ENCODE measurements around the gene EIF4E.
"Not testable (repeated sequence)": the region's sequence is repeated elsewhere in the genome, so short reads cannot be mapped to it uniquely, and the experiment has no call there.

Gene EIF4E

DNA sequence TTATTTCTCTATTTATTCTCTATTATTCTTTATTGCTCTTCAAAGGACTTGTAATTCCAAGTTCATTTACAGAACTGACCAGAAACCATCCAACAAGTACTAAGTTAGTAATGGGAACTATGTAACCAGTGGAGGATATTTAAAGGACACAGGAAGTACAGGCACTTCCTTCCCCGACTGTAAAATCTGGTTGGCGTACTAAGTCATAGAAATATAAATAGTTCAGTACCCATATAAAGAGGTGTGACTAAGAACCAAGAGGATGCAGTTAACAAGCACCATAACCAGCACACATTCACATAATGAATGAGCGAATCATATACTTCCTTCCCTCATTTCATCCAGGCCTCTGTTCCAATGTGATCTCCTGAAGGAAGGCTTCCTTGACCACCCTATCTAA lies 3.6 kb upstream of the EIF4E start:
- no peak for DNase-seq (ENCODE audit: low read depth in 2 of 2, low spot score in 1 of 2)

DNA sequence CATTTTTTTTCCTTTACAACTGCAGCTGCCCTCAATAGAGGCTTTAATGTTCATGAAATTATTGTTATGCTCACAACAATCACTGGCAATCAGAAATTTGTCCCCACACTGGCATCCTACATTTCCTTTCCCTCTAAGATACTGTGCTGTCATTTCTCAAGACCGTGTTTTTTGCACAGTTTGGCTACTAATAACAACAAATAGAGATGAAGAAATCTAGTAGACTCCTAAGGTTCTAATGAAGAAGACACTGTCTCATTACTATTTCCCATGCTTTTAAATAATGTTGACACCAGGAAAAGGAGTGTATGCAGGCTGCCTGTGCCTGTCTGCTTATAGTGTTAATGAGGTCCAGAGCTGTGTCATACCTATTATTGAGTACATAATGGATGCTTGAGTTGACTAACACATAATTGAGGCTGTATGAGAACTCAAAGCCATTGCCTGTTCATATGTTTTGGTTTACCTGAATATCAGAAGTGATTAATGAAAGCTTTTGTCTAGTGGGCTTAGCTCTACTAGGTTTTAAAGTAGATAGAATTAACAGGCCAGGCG lies 1.5 kb upstream of the EIF4E start:
- DNase-seq (ENCODE audit: low read depth in 2 of 2, low spot score in 1 of 2), result no peak

DNA sequence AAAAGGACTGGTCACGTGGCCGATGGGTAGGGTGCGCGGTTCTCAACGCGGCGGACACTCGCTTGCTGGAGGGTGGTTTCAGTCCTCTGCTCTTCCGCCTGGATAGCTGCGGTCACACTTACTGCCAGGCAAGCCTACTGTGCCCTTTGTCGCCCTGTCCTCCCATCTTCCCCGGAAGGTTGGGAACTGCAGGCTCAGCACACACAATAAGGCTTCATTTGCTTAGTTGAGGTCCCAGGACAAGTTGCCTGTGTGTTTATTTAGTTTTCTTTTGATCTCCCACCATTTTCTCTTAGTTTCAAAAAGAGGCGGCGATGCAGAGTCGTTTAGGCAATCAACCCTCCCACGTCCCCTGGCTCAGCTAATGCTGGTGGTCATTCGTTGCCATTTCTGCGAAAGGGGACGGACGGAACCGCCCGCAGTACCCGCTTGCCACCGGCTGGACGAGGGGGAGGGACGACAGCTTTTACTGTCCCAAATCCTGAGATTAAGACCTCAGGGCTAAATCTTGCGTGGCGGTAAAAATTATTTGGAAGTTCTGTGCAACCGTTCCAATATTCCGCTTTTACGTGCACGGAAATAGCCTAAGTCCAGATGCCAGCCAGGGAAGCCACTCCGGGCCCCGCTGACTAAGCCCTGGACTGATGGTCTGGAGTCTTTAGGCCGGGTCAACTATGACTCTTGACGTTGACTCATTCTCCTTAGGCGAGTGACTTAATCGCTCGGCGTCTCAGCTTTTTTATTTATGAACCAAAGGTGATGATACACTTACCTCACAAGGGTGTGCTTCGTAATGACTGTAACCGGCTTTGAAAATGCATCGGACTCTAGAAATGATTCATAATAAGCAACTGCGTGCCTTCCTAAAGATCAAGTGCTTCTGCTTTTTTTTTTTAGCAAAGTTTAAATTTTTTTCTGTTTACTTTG lies 671 bp upstream of the EIF4E start:
- peak in 1 of 2 donors; percentile 4 for DNase-seq (ENCODE audit: low read depth in 2 of 2, low spot score in 1 of 2)

DNA sequence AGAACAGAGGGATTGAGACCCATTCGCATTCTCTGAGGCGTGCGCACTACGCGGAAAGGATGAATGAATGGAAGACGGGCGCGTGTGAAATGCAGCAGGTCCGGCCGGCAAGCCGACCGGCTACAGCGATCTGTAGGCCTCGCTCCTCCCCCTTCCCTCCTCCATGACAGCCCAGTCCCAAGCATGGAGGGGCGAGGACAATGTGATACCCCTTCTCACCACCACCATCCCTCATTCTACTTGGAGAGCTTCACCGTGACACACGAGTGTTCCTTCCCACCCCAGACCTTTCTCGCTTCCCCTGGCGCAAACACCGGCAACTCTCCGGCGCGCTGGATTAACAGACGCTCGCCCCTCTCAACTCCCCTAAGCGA lies 815 bp downstream of the EIF4E start:
- DNase-seq (ENCODE audit: low read depth in 2 of 2, low spot score in 1 of 2), result peak; percentile 23 to 41

DNA sequence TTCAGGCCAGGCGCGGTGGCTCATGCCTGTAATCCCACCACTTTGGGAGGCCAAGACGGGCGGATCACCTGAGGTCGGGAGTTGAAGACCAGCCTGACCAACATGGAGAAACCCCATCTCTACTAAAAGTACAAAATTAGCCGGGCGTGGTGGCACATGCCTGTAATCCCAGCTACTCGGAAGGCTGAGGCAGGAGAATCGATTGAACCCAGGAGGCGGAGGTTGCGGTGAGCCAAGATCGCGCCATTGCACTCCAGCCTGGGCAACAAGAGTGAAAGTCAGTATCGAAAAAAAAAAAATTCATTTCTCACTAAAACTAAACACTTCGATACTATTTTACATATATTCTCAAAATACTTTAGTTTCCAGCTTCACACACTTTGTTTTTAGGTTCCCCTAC lies 2.7 kb downstream of the EIF4E start:
- DNase-seq (ENCODE audit: low read depth in 2 of 2, low spot score in 1 of 2), result not testable (repeated sequence)

DNA sequence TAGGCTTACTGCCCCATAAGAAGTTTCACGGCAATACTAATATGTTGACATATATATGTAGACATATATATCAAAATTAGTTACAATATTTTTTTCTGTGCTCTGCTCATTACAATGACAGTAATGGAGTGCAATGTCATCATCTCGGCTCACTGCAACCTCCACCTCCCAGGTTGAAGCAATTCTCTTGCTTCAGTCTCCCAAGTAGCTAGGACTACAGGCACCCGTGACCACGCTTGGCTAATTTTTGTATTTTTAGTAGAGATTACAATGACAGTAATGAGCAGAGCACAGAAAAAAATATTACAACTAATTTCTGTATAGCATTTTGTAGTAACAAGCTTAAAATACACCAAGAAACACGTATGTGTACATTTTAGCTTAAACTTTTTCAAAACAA lies 7.6 kb downstream of the EIF4E start:
- no peak for DNase-seq (ENCODE audit: low read depth in 2 of 2, low spot score in 1 of 2)

DNA sequence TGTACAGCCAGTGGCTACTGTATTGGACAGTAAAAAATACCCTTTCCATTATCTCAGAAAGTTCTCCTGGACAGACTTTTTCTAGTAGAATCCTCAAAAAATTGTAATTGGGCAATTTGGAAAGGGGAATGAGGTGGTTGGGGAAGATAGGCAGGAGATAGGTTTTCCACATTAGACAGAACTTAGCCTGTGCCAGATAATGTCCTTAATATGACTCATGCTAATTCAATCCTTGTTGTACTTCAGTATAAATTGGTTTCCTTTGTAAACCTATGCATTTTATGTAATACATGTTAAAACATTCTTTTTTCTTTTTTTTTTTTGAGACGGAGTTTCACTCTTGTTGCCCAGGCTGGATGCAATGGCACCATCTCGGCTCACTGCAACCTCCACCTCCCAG lies 8.9 kb downstream of the EIF4E start:
- no peak for DNase-seq (ENCODE audit: low read depth in 2 of 2, low spot score in 1 of 2)

DNA sequence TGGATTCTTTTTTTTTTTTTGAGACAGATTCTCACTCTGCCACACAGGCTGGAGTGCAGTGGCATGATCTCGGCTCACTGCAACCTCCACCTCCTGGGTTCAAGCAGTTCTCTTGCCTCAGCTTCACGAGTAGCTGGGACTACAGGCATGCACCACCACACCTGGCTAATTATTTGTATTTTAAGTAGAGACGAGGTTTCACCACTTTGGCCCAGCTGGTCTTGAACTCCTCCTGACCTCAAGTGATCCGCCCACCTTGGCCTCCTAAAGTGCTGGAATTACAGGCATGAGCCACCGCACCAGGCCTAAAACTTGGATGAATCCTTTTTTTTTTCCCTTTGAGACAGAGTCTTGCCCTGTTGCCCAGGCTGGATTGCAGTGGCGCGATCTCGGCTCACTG lies 18.2 kb downstream of the EIF4E start:
- DNase-seq (ENCODE audit: low read depth in 2 of 2, low spot score in 1 of 2), result not testable (repeated sequence)

DNA sequence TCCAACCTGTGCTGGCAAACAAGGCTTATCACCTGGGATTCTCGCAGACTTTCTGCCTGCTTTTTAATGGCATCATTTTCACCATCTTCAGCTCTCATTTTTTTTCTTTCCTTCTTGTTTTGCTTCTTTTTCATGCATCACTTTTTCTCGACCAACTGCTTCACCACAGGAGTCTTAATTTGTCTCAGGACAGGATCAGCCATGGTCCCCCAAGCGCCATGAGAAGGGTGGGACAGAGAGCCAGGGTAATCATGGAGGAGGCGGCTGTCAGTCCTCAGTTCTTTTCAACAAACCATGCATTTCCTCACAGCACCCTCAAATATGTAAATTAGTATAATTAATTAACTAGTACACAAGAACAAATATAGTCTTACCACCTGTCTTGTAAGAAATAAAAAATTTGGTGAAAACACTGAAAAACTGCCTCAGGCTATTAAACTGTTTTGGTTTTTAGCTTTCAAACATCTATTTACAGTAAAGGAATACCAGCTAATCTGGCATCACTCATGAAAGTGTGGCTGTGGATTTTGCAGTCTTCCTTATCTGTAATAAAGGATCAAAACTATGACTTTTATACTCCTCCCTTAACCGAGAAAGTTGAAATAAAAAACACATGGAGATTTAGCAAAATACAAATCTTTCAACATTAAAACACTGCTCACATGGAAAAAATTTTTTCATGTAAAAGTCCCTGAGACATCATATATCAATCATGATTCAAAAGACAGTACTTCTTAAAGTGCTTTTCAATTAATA lies 19.1 kb downstream of the EIF4E start:
- no peak for DNase-seq (ENCODE audit: low read depth in 2 of 2, low spot score in 1 of 2)

DNA sequence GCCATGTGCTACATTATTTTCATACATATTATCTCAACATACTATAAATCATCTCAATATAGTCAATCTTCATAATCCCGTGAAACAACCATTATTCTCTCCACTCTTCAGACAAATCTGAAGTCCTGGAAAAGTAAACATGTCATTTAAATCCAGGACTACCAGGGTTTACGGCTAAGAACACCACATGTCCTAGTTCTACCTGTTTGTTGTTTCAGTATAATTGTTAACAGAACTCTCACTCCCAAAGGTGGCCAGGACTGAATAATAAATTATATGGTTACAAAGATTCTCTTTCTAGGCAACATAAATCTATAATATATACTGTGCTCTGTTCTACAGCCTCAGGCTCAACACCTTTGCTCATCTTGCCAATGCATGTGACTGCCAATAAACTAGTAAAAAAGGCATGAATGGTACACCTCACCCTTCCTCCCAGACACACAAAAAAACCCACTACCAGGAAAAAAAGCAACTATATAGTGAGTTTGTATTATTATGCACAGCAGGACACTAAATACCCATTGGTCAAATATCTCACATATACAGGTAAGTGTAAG lies 20.1 kb downstream of the EIF4E start:
- no peak for DNase-seq (ENCODE audit: low read depth in 2 of 2, low spot score in 1 of 2)

DNA sequence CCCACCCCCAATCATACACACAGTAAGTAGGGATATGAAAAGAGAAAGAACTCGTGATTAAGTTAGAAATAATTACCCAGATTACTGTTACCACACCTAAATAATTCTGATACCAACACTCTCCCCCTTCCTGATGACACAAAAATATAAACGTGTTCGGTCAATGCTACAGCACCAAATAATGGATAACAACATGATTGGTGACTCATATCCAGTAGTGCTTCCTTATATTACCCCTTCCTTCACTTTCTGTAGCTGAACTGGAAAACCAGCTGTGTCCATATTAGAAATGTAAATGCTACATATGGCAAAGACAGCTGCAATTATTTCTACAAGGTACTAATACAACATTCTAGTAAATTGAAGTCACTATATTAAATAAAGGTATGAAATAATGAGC lies 20.8 kb downstream of the EIF4E start:
- no peak for DNase-seq (ENCODE audit: low read depth in 2 of 2, low spot score in 1 of 2)

DNA sequence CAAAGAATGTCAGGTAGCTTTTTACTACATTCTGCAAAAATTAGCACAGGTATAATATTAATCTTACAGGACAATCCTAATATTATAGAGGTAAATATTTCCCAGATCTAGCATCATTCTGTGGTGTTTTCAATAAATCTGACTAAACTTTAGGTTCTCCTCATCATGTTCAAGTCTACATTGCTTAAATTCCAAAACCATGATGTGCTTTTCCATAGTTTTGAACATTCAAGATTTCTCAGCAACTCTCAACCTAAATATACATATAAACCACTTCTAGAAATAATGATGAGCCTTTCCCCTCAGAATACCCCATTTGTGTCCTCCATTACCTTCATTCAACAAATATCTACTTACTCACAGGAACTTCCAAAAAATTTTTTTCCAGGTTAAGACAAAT lies 23.1 kb downstream of the EIF4E start:
- no peak for DNase-seq (ENCODE audit: low read depth in 2 of 2, low spot score in 1 of 2)

DNA sequence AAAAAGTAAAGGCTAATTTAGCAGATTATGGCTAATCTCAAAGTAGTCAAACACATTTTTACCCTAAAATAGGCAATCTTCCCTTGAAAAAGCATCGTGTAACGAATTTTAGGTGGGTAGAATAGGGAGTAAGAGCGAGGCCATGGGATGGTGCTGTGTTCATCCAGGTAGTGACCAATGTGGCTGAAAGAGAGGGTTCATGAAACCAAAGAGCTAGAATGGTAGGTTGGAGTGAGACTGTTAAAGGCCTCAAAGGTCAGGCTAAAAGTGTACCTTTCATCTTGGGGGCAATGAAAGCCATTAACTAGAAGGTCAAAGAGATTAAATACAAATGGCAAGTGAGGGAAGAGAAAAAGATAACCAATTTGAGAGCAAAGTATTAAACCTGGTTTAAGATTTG lies 23.6 kb downstream of the EIF4E start:
- no peak for DNase-seq (ENCODE audit: low read depth in 2 of 2, low spot score in 1 of 2)

DNA sequence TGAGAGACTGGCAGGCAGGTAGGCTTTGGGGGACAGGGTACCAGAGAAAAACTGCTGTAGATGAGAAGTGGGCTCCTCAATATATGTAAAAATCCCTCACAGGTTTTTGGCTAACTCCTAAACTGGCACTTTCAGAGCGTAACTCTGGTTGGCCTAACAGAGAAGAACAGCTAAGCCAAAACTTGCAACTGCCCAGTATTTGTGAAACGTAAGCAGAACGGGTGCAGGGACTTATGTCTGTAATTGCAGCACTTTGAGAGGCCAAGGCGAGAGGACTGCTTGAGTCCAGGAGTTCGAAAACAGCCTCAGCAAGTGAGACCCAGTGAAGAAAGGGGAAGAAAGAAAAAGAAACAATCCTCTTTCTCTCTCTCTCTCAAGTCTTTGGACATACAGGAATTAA lies 25.0 kb downstream of the EIF4E start:
- no peak for DNase-seq (ENCODE audit: low read depth in 2 of 2, low spot score in 1 of 2)

DNA sequence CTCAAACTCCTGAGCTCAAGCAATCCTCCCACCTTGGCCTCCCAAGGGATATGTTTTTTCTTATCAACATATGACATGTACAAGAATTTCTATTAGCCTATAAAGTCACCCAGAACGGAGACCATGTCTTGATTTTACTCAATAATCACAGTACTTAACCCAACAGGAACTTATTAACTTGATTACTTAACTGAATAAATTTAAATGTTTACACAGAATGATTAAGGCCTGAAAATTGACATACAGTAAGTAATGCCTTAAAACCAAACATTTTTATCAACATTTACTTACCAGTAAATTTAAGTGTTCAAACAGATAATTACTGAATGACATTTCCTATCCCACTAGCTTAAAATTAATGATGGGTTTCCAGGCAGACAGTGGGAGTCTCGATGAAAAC lies 25.4 kb downstream of the EIF4E start:
- no peak for DNase-seq (ENCODE audit: low read depth in 2 of 2, low spot score in 1 of 2)

DNA sequence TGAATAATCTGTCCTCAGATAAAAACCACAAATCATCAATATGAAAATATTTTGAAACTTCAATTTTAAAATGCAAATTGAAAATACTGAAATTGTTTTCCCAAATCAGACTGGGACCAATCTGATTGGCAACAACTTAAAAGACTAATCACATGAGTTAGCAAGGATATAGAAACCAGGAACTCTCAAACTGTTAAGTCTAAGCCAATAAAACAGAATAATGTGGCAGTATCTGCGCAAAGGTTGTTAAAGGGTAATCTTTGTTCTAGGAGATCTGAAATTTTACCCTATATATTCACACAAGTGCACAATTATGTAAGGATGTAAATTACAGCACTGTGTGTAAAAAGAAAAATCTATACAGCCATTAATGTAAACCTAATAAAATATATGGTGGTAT lies 29.7 kb downstream of the EIF4E start:
- no peak for DNase-seq (ENCODE audit: low read depth in 2 of 2, low spot score in 1 of 2)

DNA sequence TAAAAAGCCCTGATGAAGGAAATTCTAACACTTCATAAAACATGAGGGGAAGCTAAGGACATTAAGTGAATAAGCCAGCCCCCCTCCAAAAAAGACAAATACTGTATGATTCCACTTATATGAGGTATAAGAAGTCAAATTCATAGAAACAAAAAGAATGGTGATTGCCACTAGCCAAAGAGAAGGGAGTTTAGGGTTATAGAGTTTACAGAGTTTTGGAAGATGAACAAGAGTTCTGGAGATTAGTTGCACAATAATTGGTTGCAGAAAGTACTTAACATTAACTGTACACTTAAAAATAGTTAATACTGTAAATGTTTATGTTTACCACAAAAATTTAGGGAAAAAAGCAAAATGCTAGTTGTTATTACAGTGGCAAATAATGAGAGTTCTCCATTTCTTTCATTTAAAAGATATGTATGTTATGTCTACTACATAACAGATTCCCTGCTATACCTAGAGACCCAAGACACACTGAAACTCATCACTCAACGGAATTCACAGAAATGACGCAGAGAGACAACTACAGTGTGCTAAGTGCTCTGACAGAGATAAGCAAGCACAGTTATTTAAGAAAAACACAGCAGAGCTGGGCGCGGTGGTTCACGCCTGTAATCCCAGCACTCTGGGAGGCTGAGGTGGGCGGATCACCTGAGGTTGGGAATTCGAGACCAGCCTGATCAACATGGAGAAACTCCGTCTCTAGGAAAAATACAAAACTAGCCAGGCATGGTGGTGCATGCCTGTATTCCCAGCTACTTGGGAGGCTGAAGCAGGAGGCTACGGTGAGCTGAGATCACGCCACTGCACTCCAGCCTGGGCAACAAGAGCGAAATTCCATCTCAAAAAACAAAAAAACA lies 37.2 kb downstream of the EIF4E start:
- DNase-seq (ENCODE audit: low read depth in 2 of 2, low spot score in 1 of 2), result no peak

DNA sequence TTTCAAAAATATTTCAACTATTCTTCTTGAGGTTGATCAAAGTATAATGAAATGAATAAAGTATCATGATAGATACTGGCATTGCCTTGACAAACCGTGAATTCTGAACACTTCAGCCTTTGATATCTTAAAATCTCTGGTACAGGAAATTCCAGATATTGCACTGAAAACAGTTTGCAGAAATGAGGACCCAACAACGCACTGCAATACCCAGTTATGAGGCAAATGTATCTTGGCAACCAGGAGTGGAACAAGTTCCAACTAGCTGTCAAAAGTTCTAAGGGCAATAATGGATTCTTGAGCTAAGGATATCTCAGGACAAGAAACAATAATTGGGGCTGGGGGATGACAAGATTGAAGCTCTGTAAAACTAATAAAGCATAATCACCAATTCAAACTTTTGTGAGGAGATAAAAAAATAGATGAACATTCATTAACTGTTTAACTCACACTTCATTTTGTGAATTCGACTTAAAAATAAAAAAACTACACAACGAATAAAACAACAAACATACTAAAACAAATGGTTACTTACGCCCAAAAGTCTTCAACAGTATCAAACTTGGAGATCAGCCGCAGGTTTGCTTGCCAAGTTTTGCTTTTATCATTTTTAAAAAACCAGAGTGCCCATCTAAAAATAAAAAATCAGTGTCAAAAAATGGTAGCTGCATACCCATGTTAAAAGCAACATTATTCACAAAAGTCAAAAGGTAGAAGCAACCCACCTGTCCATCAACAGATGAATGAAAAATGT lies 38.1 kb downstream of the EIF4E start:
- no peak for DNase-seq (ENCODE audit: low read depth in 2 of 2, low spot score in 1 of 2)

DNA sequence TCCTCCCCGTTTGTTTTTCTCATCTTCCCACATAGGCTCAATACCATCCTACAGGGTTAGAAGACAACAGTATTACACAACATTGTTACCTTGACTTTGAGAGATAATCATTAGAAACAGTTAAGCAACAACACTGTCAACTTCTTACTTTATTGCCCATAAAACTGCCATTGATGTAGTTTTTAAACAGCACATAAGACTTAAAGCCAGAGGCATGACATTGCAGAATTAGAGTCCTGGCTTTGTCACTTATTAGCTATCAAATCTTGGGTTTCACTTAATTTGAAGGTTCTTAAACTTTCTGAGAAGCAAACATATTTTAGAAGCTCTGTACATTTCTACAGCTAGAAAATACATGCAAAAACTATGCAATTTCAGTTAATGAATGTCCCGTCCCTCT lies 41.8 kb downstream of the EIF4E start:
- no peak for DNase-seq (ENCODE audit: low read depth in 2 of 2, low spot score in 1 of 2)

DNA sequence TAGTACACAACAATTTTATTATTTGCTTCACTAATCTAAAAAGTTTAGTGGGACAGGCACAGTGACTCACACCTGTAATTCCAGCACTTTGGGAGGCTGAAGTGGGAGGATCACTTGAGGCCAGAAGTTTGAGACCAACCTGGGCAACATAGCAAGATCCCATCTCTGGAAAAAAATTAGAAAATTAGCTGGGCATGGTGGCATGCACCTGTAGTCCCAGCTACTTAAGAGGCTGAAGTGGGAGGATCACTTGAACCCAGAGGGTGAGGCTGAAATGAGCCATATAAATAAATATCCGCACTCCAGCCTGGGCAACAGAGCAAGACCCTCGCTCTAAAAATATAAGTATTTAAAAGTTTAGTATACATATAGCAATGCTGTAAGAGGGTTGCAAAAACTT lies 42.6 kb downstream of the EIF4E start:
- not testable (repeated sequence) for DNase-seq (ENCODE audit: low read depth in 2 of 2, low spot score in 1 of 2)

Measured in stimulated activated CD8-positive, alpha-beta memory T cell treated with anti-CD3 and anti-CD28 coated beads, Interleukin-4, amount 100 ng/mL, for 1 hour (primary cell).